ENCODE results near the gene TBC1D17.

TBC1D17 gene

DNA sequence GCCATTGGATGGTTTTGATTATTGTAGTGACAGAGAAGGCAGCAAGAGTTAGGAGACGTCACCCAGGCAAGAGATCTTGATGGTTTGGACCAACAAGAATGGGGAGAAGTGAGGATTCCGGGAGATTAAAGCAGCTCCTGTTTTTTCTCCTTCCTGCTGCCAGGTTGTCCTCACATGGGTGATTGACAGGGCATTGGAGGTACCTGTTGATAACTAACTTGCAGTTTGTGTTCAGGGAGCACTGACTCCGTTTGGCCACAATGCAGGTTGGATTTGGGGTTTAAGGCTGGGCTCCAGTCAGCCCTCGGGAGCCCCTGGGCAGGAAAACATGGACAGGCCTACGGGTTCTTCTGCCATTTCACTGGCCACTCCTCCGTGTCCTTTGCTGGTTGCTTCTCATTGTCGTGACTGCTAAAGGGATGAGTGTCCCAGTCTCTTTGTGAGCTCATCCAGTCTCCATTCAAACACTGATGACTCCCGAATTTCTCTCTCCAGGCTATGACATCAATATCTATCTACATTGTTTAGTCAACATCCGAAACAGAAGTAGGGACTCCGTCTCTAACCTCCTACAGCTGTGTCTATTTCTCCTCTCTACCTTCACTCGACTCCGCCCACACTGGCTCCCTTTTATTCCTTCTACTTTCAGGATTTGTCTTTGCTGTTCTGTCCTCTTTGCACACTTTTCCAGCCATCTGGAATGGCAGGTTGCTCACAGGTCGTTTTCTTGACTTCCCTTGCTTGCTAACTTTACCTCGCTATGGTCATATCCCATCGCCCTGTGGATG is 27.9 kb upstream of the TBC1D17 start:
- no peak for DNase-seq

DNA sequence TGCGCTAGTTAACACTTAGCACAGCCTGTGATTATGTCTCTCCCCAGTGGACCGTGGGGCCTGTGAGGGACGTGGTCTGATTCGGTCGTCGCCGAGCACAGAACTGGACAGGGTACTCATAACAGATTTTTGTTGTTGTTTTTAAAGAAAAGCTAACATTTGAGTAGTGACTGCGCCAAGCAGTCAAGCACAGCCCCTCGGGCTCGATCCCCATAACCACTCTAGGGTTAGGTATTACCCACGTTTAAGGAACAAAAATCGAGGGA is 27.3 kb upstream of the TBC1D17 start:
- DNase-seq = no peak

DNA sequence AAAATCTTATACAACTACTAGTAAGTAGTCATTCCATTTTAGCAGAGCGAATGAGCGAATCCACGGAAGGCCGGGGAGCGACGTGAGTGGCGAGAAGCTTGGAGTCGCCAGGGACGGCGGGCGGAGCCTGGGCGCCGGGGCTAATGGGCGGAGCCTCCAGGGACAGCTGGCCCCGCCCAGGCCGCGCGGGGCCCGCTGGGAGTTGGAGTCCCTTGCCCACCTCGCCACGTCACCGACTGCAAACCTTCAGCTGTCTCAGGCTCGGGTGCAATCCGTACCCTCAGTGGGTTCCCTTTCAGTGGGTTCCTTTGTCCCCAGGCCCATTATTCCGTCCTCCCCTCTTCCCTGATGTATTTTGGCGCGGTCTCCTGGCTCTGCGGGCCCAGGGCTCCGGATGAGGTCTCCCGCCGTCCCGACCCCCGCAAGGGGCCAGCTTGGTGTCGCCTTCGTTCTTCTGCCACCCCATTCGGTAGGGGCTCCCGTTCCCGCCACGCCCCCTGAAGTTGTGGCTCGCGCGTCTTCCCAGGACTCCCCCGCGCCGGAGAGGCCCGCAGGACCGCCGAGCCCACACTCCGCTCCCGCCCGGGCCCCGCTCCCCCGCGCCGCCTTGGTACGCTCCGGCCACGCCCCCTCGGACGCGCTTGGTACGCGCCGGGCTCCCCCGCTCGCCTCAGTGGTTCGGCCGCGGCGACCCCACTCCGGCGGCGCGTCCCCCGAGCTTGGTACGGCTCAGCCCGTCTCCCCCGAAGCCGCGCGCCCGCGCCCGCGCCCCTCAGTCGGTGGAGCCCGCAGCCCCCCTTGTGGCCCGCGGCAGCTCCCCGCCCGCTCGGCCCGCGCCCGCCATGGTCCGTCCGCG is 26.8 kb upstream of the TBC1D17 start, which contains the start of gene PTOV1:
PTOV1 (plus strand) TSS at position 673 of the 856 bp plus-strand sequence.
- peak; percentile 92 for DNase-seq

DNA sequence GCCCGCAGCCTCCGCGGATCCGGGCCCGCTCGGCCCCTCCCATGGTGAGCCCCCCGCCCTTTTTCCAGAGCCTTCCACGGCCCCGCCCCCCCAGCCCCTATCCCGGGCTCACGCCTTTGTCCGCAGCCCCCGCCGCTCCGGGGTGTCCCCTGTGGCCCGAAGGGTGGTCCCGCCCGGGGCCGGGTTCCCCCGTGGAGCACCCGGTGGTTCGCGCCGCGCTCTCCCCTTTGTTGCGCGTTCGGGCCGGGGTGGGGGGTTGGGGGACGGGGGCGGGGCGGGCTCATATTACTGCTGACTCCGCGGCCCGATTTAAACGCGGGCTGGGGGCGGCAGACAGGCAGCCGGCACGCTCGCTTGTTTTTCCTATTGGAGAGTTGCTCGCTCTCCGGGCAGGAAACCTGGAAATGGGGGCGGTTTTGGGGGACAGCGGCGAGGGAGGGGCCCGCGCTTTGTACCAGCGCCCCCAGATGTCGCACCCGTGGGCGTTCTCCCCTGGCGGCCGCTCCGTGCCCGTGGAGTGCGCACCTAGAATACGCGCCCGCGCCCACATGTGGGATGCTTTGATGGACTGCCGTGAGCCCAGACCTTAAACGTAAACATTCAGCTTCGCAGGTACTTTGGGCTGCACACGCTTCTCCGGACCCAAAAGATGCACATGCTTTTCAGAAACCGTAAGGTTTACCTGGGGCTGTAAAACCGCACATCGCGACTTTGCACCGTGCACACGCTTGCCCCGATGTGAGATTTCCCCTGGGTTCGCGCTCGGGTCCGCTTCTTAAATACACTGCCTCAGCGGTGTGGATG is 25.8 kb upstream of the TBC1D17 start:
- peak; percentile 50 for DNase-seq

DNA sequence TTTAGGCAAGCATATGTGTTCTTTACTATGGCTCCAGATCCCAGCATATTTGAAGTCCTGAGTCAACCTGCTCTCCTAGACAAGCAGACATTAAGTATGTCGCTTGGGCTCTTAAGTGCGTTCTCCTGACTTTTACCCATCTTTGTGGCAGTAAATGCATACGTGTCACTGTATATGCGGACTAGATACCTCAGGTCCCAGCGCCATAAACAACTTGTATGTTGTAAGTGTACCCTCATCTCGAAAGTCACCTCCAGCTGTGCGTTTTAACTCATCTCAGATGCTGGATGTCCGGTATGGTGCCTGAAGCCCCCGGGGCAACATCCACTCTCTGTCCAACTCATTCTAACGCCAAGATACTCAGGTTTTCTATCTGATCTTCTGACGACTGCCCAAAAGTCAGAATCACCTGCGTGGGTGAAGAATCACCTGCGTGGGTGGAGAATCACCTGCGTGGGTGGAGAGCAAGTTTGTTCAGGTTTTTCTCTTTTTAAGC is 24.8 kb upstream of the TBC1D17 start:
- no peak for DNase-seq

DNA sequence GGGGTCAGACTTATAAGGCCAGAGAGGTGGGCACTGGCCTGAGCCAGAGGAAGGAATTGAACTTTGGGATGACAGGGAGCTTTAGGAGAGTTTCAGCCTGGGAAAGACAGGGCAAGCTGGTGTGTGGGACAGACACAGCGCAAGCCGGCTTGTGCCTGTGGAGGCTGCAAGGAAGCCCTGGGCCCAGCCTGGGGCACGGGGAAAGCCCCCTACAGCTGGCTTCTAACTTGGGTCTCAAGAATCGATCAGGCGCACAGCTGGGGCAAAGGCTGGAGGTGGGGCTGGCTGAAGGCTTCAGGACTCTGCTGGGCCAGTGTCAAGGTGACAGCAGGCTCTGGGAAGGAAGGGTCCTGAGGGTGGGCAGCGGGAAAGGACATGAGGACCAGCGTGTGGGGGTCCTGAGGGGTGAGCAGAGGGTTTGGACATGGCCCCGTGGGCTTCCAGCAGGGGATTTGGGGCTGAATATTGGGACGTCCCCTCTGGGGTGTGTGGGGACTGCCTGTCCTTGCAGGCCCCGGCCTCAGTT is 23.6 kb upstream of the TBC1D17 start:
- DNase-seq = no peak

DNA sequence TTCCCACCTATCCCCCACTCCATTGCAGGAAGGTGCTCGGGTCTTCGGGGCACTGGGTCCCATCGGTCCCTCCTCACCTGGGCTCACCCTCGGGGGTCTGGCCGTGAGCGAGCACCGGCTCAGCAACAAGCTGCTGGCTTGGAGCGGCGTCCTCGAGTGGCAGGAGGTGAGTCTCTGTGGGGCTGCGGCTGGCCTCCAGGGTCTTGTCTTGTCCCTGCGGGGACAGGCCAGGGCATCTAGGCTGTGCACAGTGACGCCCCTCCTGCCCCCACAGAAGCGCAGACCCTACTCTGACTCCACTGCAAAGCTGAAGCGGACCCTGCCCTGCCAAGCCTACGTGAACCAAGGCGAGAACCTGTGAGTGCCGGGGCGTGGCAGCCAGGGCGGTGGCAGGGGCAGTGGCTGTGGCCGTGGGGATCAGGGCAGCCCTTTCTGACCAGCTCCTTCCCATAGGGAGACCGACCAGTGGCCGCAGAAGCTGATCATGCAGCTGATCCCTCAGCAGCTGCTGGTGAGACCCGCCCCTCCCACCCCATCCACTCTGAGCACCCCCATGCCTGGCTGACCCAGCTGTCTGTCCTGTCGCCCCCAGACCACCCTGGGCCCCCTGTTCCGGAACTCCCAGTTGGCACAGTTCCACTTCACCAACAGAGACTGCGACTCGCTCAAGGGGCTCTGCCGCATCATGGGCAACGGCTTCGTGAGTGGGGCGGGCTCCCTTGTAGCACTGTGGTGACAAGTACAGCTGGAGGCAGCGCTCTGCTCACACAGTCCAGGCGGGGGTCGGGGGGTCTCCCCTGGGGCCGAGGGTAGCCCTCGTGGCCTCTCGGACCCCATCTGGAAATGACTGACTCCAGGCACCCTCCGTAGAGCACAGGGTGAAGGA is 22.9 kb upstream of the TBC1D17 start:
- no peak for DNase-seq

DNA sequence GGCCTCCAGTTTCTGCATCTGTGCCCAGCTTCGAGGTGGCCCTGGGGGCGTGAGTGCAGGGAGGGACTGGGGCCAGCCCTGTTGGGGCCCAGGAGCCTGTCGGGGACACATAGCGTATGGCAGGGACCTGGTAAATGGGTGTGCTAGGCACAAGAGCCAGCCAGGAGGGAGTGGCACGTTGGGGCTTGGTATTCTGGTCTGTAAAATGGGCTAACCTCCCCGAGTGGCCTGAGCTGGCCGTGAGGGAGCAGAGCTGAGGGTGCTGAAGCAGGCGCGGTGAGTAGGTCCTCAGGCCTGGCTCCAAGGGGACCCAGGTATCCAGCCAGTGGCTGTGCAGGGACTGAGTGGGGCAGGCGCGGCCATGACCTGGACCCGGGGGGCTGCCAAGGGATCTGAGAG is 22.2 kb upstream of the TBC1D17 start:
- DNase-seq = no peak

DNA sequence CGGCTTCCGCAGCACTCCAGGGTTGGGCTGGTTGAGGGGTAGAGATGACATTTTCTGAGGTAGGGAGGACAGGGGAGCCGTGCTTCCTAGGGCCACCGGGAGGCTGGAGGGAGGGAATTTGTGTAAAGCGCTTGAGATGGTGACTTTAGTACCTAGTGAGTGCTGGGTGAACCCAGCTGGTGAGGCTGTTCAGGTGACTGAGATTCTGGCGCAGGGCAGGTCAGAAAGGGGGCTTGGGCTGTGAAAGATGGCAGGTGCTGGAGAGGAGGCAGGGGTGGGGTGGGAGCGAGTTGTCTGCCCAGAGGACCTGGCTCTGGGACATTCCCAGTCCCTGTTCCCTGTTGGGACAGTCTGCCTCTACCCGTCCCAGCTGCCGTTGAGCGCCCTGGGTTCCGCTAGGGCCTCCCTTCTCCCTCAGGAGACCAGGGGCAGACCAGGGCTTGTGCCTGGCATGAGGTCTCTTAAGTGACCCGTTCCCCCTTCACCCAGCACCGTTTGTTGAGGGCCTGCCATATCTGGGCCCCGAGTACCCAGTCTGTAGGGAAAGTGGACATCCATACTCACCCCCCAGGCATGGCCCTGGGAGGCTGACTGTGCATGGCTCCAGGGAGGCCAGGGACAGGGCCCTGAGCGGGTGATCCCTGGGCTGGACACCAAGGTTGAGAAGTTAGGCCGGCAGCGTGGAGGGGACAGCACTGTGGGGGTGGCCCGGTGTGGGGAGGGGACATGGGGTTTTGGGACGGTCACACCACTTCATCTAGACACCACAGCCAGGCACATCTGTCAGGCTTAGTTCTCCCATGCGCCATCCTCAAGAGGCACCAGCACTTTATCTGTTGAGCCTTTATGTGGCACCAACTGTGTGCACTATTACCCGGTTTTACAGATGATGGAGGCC is 21.6 kb upstream of the TBC1D17 start:
- DNase-seq = no peak

DNA sequence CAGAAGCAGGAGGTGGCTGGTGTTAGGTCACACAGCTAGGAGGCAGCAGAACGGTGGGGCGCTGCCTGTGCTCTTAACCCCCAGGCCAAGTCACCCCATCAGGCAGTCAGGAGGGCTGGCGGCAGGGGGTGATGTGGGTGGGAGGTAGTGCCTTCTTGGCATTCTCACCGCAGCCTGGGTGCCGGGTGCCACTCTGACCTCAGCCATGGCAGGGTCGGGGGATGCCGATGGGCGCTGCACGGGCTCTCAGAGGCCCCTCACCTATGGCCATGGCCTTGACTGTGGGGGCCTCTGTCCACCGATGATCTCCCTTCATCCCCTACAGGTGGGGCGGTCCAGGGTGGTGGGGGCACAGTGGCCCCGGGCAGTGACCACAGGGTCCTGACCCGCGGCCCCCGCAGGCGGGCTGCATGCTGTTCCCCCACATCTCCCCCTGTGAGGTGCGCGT is 20.9 kb upstream of the TBC1D17 start:
- no peak for DNase-seq

DNA sequence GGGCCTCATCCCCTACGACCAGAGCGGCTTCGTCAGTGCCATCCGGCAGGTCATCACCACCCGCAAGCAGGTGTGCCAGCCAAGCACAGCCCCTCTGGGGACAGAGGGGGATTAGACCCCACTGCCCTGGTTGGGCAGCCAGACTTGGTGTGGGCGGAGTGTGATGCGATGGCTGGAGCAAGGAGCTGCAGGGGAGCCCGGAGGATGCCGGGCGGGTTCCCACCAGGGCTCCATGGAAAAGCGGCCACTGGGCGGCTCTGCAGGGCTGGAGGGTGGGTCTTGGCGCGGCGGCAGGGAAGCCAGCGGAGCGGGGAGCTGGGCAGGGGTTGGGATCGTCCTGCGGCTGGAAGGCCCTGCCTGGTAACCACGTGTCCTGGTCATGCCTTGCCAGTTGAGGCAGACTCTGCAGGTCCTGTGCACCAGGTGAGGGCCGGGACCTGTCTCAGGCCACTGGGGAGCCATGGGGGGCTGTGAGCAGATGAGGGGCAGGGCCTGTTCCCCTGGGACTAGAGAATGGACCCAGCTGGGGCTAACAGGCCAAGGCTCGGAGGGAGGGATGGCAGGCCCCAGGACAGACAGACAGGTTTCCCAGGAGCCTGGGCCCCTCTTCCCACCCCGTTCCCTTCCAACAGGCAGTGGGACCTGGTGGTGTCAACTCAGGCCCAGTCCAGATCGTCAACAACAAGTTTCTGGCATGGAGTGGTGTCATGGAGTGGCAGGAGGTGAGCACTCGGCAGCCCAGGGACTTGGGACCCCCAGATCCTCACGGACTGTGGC is 20.3 kb upstream of the TBC1D17 start:
- no peak for DNase-seq

DNA sequence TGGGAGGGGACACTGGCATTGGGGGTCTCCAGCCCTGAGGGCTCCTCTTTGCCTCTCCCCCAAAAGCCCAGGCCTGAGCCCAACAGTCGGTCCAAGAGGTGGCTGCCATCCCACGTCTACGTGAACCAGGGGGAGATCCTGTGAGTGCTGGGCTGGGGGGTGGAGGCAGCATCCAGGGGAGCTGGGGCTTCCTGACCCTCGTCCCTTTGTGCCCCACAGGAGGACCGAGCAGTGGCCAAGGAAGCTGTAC is 19.7 kb upstream of the TBC1D17 start:
- no peak for DNase-seq

DNA sequence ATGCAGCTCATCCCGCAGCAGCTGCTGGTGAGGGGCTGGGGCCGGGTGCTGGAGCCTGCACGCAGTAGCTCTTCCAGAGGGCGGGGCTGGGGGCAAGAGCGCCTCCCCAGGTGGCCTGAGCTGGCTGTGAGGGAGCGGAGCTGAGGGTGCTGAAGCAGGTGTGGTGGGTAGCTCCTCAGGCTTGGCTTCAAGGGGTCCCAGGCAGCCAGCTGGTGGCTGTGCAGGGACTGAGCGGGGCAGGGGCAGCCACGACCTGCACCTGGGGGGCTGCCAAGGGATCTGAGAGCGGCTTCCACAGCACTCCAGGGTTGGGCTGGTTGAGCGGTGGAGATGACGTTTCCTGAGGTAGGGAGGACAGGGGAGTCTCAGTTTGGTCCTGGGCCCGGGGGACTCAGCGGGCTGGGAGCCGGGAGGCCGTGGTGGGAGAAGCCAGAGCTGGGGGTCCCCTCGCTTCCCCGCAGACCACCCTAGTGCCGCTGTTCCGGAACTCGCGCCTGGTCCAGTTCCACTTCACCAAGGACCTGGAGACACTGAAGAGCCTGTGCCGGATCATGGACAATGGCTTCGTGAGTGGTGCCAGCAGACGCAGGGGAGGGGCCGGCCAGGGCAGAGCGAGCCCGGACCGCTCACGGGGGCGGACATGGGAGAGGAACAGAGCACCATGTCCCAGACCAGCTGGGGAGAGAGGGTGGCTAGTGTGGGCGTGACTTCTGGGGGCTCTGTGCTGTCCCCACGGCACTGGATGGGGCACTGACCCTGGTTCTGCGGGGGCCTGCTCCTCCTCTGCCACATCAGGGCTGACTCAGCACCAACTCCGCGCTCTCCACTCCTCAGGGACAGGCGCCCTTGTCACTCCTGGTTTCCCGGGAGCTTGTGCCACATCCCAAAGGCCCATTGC is 19.2 kb upstream of the TBC1D17 start:
- no peak for DNase-seq

DNA sequence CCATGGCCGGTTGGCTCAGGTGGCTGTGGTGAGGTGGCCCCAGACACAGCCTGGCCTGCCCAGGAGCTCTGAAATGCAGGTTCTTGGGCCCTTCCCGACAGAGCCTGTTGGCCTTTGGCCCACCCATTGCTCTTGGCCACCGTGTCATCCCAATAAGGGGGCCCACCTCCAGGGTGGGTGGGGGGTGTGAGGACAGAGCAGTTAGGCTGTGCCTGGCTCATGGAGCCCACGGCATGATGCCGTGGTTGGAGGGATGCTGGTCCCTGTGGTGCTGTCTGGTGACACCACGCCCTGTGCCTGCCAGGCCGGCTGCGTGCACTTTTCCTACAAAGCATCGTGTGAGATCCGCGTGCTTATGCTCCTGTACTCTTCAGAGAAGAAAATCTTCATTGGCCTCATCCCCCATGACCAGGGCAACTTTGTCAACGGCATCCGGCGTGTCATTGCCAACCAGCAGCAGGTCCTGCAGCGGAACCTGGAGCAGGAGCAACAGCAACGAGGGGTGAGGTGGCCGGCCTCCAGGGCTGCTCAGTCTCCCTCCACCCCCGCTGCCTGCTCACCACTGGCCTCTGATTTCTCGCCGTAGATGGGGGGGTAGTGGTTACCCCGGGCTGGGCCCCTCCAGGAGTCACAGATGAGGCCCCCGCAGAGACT is 17.7 kb upstream of the TBC1D17 start:
- no peak for DNase-seq

DNA sequence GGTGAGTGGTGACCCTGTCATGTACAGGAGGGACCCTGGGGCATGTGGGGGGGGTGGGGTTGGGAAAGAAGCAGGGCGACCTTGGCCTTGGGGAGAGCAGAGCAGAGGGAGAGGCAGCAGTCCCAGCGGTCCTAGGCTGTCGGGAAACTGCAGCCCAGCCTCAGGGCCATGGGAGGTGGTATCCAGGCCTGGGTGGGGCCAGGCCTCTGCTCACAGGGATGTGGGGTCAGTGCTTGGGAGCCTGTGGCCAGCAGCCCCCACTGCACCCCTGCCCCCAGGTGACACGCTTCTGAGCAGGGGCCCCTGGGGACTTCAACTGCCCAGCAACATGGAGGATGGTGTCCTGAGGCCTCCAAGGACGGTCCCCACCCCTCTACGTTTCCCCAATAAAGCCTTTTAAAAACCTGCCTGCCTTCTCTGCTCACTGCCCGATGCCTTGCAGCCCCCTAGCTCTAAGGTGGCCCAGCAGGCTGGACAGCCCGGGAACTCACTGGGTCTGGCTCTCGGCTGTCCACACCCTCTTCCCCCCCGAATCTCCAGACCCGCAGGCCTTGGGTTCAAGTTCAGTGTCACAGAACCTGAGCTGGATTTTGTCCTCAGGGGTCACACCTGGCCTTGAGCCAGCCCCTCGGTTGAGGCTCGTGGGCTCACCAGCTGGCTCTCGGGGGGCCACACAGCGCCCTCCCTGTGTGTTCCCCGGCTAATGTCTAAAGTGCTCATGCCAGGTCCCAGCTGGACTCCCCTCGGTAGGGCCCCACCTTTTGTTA is 17.0 kb upstream of the TBC1D17 start:
- DNase-seq = no peak

DNA sequence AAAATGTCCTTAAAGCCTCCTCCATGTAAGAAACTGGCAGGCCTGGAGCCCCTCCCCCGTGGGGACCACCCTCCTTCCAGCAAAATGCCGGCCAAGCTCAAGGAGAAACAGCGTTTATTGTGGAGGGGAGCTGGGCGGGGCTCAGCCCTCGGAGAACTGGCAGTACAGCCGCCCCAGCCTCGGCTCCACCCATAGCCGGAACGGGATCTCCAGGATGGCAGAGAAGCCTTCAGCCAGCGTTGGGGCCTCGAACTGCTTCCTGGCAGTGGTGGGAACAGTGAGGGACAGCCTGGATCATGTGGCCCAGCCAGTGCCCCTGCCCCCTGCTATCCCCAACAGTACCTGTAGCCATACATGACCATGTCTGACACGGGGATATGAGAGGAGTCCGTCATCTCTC is 16.4 kb upstream of the TBC1D17 start:
- DNase-seq = no peak

DNA sequence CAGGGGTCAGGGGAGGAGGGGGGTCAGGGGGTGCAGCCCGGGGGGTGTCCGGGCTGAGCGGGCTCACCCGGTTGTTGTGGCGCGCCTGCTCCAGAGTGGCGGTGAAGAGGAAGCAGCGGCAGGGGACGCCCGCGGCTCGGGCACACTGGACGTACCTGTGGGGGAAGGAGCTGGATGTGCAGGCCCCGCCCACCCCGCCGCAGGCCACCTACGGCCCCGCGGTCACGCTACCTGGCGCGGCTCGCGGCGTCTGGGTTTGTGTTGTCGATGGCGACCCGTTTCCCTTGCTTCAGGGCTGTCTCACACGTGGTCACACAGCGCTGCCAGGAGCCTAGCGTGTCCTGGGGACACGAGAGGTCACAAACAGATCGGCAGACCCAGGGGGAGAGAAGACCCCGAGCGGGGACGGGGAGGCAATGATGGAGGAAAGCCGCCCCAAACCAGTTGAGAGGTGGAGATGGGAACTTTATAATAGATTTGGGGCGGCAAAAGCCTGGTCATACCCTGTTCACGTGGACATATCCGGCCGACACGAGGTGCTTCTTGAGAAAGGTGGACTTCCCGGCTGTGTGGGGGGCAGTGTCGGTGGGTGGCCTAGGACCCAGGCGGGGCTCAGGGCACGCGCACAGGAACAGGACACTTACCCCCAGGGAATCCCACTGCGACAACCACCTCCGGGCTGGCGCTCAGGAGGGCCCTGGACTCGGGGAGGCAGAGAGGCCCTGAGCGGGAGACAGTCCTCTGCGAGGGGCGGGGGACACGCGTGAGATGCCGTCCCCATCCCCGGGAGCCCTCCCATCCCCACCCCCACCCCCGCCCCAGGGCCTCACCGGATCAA is 15.7 kb upstream of the TBC1D17 start:
- no peak for DNase-seq

All from stimulated activated CD4-positive, alpha-beta T cell treated with anti-CD3 and anti-CD28 coated beads, Interleukin-15, amount 100 ng/mL, for 24 hours (primary cell).